GM21381 (cell line): Measurements from ENCODE around the gene HRAS.

Experiments
- ATAC-seq: cut with Tn5 transposase; IDR thresholded peaks from one replicate; pipeline ENCODE4 v1.9.1; 2021; ENCODE audit warnings: mild to moderate bottlenecking, moderate library complexity; ENCODE audit not compliant: unreplicated experiment

Gene HRAS

GRCh38 chr11:497565-498296, 37.6 kb downstream of the HRAS start:
- ATAC-seq, result no peak

DNA sequence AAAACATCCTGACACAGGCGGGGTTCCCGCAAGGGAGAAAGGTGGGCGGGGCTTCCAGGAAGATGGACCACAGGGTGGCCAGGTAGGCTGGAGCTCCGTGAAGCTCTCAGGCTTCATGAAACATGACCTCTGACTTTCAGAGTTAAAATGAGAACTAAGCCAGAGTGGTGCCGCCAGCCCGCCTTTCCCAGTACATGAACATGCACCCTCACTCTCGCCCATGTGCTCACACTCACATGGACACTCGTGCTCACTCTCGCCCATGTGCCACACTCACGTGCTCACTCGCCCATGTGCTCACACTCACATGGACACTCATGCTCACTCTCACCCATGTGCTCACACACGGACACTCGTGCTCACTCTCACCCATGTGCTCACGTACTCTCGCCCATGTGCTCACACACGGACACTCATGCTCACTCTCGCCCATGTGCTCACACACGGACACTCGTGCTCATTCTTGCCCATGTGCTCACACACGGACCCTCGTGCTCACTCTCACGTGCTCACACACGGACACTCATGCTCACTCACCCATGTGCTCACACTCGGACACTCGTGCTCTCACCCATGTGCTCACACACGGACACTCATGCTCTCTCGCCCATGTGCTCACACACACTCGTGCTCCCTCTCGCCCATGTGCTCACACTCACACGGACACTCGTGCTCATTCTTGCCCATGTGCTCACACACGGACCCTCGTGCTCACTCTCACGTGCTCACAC, 38.4 kb downstream of the HRAS start:
- no peak for ATAC-seq

- ATAC-seq, result no peak
Measured at GRCh38 chr11:495537-495931, 39.8 kb downstream of the HRAS start.

- no peak for ATAC-seq
Measured at GRCh38 chr11:494761-495536, 40.4 kb downstream of the HRAS start.

- no peak for ATAC-seq
Measured at GRCh38 chr11:492427-493226, 42.7 kb downstream of the HRAS start.

GRCh38 chr11:491358-491757, 44.0 kb downstream of the HRAS start:
- no peak for ATAC-seq

- ATAC-seq, result no peak
Measured at GRCh38 chr11:490930-491260, 44.5 kb downstream of the HRAS start.

DNA sequence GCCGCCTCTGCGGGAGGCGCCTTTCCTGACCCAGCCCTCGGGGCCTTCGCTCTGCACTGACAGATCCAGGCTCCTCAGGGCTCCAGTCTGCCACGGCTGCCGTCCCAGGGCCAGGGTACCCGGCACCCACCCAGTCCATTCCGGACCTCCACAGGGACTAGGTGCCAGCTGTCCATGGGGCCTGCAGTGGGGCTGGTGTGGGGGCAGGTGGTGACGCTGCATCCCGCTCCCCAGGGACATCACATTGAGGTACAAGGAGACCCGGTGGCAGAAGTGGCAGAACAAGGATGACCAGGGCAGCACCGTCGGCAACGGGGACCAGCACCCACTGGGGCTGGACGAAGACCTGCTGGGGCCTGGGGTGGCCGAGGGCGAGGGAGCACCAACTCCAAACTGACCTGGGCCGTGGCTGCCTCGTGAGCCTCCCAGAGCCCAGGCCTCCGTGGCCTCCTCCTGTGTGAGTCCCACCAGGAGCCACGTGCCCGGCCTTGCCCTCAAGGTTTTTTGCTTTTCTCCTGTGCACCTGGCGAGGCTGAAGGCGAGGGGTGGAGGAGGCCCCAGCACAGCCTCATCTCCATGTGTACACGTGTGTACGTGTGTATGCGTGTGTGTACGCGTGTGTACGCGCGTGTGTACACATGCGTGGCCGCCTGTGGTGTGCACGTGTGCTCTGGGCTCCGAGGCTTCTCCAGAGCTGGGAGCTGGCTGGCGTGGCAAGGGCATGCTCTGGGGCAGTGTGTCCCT, 45.0 kb downstream of the HRAS start:
- ATAC-seq, result no peak

DNA sequence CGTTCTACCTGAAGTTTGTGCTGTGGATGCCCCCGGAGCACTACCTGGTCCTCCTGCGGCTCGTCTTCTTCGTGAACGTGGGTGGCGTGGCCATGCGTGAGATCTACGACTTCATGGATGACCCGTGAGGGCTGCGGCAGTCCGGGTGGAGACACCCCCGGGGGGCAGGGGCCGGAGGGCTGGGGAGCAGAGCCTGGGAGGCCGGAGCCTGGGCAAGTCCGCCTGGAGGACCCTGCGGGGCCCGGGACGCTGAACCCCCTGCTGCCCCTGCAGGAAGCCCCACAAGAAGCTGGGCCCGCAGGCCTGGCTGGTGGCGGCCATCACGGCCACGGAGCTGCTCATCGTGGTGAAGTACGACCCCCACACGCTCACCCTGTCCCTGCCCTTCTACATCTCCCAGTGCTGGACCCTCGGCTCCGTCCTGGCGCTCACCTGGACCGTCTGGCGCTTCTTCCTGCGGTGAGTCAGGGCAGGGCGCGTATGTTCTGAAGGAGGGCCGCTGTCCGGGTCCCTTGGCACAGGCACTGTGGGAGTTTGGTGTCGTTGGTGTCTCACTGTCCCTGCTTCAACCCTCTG, 45.7 kb downstream of the HRAS start:
- no peak for ATAC-seq

DNA sequence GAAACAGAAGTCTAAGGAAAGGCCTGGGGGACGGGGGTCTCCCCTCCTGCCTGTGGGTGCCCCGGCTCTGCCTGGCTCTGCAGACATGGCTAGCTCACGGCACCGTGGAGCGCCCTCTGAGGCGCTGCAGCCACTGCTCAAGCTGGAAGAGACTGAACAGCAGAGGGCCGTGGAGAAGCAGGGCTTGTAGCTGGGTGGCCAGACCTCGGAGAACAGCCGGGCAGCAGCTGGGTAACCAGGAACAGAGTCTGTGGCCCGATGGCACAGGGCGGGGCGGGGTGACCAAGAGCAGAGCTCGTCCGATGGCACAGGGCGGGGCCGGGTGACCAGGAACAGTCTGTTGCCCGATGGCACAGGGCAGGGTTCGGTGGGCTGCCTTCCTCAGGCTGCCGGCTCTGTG, 46.4 kb downstream of the HRAS start:
- ATAC-seq, result no peak

- no peak for ATAC-seq
Measured at GRCh38 chr11:488579-488978, 46.8 kb downstream of the HRAS start.

GRCh38 chr11:488062-488461, 47.3 kb downstream of the HRAS start:
- no peak for ATAC-seq

- ATAC-seq, result no peak
Measured at GRCh38 chr11:487571-488021, 47.8 kb downstream of the HRAS start.

- no peak for ATAC-seq
Measured at GRCh38 chr11:486189-486588, 49.2 kb downstream of the HRAS start.

DNA sequence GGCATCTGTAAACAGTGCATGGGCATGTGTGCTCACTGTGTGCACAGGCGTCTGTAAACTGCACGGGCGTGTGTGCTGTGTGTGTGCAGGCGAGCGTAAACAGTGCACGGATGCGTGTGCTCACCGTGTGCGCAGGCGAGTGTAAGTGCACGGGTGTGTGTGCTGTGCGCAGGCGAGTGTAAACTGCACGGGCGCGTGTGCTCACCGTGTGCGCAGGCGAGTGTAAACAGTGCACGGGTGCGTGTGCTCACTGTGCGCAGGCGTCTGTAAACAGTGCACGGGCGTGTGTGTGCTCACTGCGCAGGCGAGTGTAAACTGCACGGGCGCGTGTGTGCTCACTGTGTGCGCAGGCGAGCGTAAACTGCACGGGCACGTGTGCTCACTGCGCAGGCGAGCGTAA, 50.8 kb downstream of the HRAS start:
- ATAC-seq, result no peak
